Measurements from ENCODE around the gene GCKR. TPM values are rescaled to one million over a fixed set of nuclear protein-coding genes. Genes with fewer than 3 reads are reported as not detected.
A peak's percentile ranks its signal among the peaks of the same experiment; 100 is the strongest.

GCKR gene
- total and polyA plus RNA-seq, 2 of the 13 experiments (the other 11 are each of a cell fraction or from before 2014, with no cell fraction given), result 15.2 to 48.3 TPM

GRCh38 chr2:27494944-27495554 is 1.6 kb upstream of the GCKR start, which contains the start of gene FNDC4 (continued):
- TF ChIP-seq ZNF710 (CRISPR knock-in tag; IDR thresholded peaks at IDR 0.05; ENCODE audit: borderline replicate concordance) (no peak), PITX1 (CRISPR knock-in tag; IDR thresholded peaks at IDR 0.05) (0 out of 2 replicates have a peak, but pooled peaks have one; percentile 16), YY1 (IDR thresholded peaks at IDR 0.05; ENCODE audit: insufficient read depth, insufficient replicate concordance, low read depth, low read length) (peak; percentile 59), ZMAT3 (CRISPR knock-in tag; conservative IDR thresholded peaks at IDR 0.05) (no peak), SMAD3 (CRISPR knock-in tag; IDR thresholded peaks at IDR 0.05) (0 out of 2 replicates have a peak, but pooled peaks have one; percentile 13), ZNF552 (CRISPR knock-in tag; IDR thresholded peaks at IDR 0.05; ENCODE audit: borderline replicate concordance) (no peak), REL (CRISPR knock-in tag; conservative IDR thresholded peaks at IDR 0.05) (no peak), SAP130 (CRISPR knock-in tag; IDR thresholded peaks at IDR 0.05; ENCODE audit: low read depth) (peak; percentile 49), ZBTB7A (CRISPR knock-in tag; IDR thresholded peaks at IDR 0.05) (peak; percentile 78), ZNF75D (CRISPR knock-in tag; IDR thresholded peaks at IDR 0.05; ENCODE audit: borderline replicate concordance) (no peak), PHF8 (CRISPR knock-in tag; IDR thresholded peaks at IDR 0.05) (peak; percentile 44; the same call in 1 of the 2 replicates), ZNF703 (CRISPR knock-in tag; IDR thresholded peaks at IDR 0.05; ENCODE audit: borderline replicate concordance) (no peak), MAZ (IDR thresholded peaks at IDR 0.05; ENCODE audit: borderline replicate concordance, low read depth, low read length) (no peak), MAZ (CRISPR knock-in tag; IDR thresholded peaks at IDR 0.05; ENCODE audit: low read depth) (0 out of 2 replicates have a peak, but pooled peaks have one; percentile 46), ZFP1 (CRISPR knock-in tag; IDR thresholded peaks at IDR 0.05) (0 out of 2 replicates have a peak, but pooled peaks have one; percentile 23)
- TF ChIP-seq, protein P1, sequence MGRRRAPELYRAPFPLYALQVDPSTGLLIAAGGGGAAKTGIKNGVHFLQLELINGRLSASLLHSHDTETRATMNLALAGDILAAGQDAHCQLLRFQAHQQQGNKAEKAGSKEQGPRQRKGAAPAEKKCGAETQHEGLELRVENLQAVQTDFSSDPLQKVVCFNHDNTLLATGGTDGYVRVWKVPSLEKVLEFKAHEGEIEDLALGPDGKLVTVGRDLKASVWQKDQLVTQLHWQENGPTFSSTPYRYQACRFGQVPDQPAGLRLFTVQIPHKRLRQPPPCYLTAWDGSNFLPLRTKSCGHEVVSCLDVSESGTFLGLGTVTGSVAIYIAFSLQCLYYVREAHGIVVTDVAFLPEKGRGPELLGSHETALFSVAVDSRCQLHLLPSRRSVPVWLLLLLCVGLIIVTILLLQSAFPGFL (CRISPR knock-in tag; IDR thresholded peaks at IDR 0.05), result no peak
- TF ChIP-seq, protein P2, sequence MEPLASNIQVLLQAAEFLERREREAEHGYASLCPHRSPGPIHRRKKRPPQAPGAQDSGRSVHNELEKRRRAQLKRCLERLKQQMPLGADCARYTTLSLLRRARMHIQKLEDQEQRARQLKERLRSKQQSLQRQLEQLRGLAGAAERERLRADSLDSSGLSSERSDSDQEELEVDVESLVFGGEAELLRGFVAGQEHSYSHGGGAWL (CRISPR knock-in tag; IDR thresholded peaks at IDR 0.05), result 0 out of 2 replicates have a peak, but pooled peaks have one; percentile 2
- TF ChIP-seq, protein P3, sequence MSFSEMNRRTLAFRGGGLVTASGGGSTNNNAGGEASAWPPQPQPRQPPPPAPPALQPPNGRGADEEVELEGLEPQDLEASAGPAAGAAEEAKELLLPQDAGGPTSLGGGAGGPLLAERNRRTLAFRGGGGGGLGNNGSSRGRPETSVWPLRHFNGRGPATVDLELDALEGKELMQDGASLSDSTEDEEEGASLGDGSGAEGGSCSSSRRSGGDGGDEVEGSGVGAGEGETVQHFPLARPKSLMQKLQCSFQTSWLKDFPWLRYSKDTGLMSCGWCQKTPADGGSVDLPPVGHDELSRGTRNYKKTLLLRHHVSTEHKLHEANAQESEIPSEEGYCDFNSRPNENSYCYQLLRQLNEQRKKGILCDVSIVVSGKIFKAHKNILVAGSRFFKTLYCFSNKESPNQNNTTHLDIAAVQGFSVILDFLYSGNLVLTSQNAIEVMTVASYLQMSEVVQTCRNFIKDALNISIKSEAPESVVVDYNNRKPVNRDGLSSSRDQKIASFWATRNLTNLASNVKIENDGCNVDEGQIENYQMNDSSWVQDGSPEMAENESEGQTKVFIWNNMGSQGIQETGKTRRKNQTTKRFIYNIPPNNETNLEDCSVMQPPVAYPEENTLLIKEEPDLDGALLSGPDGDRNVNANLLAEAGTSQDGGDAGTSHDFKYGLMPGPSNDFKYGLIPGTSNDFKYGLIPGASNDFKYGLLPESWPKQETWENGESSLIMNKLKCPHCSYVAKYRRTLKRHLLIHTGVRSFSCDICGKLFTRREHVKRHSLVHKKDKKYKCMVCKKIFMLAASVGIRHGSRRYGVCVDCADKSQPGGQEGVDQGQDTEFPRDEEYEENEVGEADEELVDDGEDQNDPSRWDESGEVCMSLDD (CRISPR knock-in tag; IDR thresholded peaks at IDR 0.05; ENCODE audit: borderline replicate concordance), result 0 out of 2 replicates have a peak, but pooled peaks have one; percentile 55
- TF ChIP-seq, protein P4, sequence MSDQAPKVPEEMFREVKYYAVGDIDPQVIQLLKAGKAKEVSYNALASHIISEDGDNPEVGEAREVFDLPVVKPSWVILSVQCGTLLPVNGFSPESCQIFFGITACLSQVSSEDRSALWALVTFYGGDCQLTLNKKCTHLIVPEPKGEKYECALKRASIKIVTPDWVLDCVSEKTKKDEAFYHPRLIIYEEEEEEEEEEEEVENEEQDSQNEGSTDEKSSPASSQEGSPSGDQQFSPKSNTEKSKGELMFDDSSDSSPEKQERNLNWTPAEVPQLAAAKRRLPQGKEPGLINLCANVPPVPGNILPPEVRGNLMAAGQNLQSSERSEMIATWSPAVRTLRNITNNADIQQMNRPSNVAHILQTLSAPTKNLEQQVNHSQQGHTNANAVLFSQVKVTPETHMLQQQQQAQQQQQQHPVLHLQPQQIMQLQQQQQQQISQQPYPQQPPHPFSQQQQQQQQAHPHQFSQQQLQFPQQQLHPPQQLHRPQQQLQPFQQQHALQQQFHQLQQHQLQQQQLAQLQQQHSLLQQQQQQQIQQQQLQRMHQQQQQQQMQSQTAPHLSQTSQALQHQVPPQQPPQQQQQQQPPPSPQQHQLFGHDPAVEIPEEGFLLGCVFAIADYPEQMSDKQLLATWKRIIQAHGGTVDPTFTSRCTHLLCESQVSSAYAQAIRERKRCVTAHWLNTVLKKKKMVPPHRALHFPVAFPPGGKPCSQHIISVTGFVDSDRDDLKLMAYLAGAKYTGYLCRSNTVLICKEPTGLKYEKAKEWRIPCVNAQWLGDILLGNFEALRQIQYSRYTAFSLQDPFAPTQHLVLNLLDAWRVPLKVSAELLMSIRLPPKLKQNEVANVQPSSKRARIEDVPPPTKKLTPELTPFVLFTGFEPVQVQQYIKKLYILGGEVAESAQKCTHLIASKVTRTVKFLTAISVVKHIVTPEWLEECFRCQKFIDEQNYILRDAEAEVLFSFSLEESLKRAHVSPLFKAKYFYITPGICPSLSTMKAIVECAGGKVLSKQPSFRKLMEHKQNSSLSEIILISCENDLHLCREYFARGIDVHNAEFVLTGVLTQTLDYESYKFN (CRISPR knock-in tag; conservative IDR thresholded peaks at IDR 0.05), result no peak

Data from HepG2 (cell line).